Measurements from ENCODE around the gene CDH5.

CDH5 gene

GRCh38 chr16:66429290-66429962, 62.9 kb downstream of the CDH5 start:
- no peak overlapping the region for H3K4me3 ChIP-seq (ENCODE audit: low read length)
- TF ChIP-seq ZNF274 (IDR thresholded peaks at IDR 0.05; ENCODE audit: low read depth, low read length): no peak

GRCh38 chr16:66430214-66430613, 63.7 kb downstream of the CDH5 start:
- TF ChIP-seq ZNF274 (IDR thresholded peaks at IDR 0.05; ENCODE audit: low read depth, low read length): no peak
- H3K4me3 ChIP-seq (ENCODE audit: low read length): no peak overlapping the region

GRCh38 chr16:66431760-66432159, 65.3 kb downstream of the CDH5 start:
- no peak for TF ChIP-seq ZNF274 (IDR thresholded peaks at IDR 0.05; ENCODE audit: low read depth, low read length)
- no peak overlapping the region for H3K4me3 ChIP-seq (ENCODE audit: low read length)

GRCh38 chr16:66432429-66432828, 65.9 kb downstream of the CDH5 start:
- no peak overlapping the region for H3K4me3 ChIP-seq (ENCODE audit: low read length)
- no peak for TF ChIP-seq ZNF274 (IDR thresholded peaks at IDR 0.05; ENCODE audit: low read depth, low read length)

GRCh38 chr16:66434619-66435430, 68.3 kb downstream of the CDH5 start:
- H3K4me3 ChIP-seq (ENCODE audit: low read length): no peak overlapping the region
- no peak for TF ChIP-seq ZNF274 (IDR thresholded peaks at IDR 0.05; ENCODE audit: low read depth, low read length)

- H3K4me3 ChIP-seq (ENCODE audit: low read length): no peak overlapping the region
- no peak for TF ChIP-seq ZNF274 (IDR thresholded peaks at IDR 0.05; ENCODE audit: low read depth, low read length)
These were observed 69.4 kb downstream of the CDH5 start for GRCh38 chr16:66435896-66436295.

GRCh38 chr16:66437391-66437945, 71.0 kb downstream of the CDH5 start:
- TF ChIP-seq ZNF274 (IDR thresholded peaks at IDR 0.05; ENCODE audit: low read depth, low read length): no peak
- H3K4me3 ChIP-seq (ENCODE audit: low read length): no peak overlapping the region

GRCh38 chr16:66438536-66438935, 72.0 kb downstream of the CDH5 start:
- H3K4me3 ChIP-seq (ENCODE audit: low read length): no peak overlapping the region
- no peak for TF ChIP-seq ZNF274 (IDR thresholded peaks at IDR 0.05; ENCODE audit: low read depth, low read length)

GRCh38 chr16:66439051-66439730, 72.7 kb downstream of the CDH5 start:
- no peak overlapping the region for H3K4me3 ChIP-seq (ENCODE audit: low read length)
- no peak for TF ChIP-seq ZNF274 (IDR thresholded peaks at IDR 0.05; ENCODE audit: low read depth, low read length)

GRCh38 chr16:66440271-66440802, 73.8 kb downstream of the CDH5 start:
- no peak for TF ChIP-seq ZNF274 (IDR thresholded peaks at IDR 0.05; ENCODE audit: low read depth, low read length)
- H3K4me3 ChIP-seq (ENCODE audit: low read length): no peak overlapping the region

GRCh38 chr16:66440970-66441369, 74.5 kb downstream of the CDH5 start:
- no peak for TF ChIP-seq ZNF274 (IDR thresholded peaks at IDR 0.05; ENCODE audit: low read depth, low read length)
- H3K4me3 ChIP-seq (ENCODE audit: low read length): no peak overlapping the region

GRCh38 chr16:66441586-66442375, 75.3 kb downstream of the CDH5 start:
- H3K4me3 ChIP-seq (ENCODE audit: low read length): no peak overlapping the region
- TF ChIP-seq ZNF274 (IDR thresholded peaks at IDR 0.05; ENCODE audit: low read depth, low read length): no peak

GRCh38 chr16:66442502-66443268, 76.2 kb downstream of the CDH5 start:
- TF ChIP-seq ZNF274 (IDR thresholded peaks at IDR 0.05; ENCODE audit: low read depth, low read length): no peak

More at GRCh38 chr16:66442502-66443268, 76.2 kb downstream of the CDH5 start:
- no peak overlapping the region for H3K4me3 ChIP-seq (ENCODE audit: low read length)

All from GM08714 (cell line).